Neural crest cell (in vitro differentiated cells): ENCODE results near the gene MYO5A. TPM values are rescaled to one million over a fixed set of nuclear protein-coding genes. Genes with fewer than 3 reads are reported as not detected.

ENCODE experiments used
- DNase-seq: peaks from one replicate; pipeline ENCODE4 v3.0.0; 2021; ENCODE audit warnings: low read depth, mixed read lengths, low spot score
- H3K27ac Mint-ChIP-seq: one replicate; pipeline ENCODE4 v1.8.0; 2021; ENCODE audit warnings: mild to moderate bottlenecking, mixed read lengths; ENCODE audit not compliant: unreplicated experiment
- H3K27me3 Mint-ChIP-seq: 2 replicates; pipeline ENCODE4 v1.8.0; 2021; ENCODE audit warnings: low read depth, mild to moderate bottlenecking, mixed read lengths
- H3K36me3 Mint-ChIP-seq: 2 replicates; pipeline ENCODE4 v1.8.0; 2021; ENCODE audit warnings: low read depth, mild to moderate bottlenecking, mixed read lengths
- H3K4me1 Mint-ChIP-seq: 2 replicates; pipeline ENCODE4 v1.8.0; 2021; ENCODE audit warnings: mixed read lengths
- H3K4me3 Mint-ChIP-seq: one replicate; pipeline ENCODE4 v1.8.0; 2021; ENCODE audit warnings: mild to moderate bottlenecking, mixed read lengths
- H3K9me3 Mint-ChIP-seq: 2 replicates; pipeline ENCODE4 v1.8.0; 2021; ENCODE audit warnings: mixed read lengths
- total RNA-seq: library from RNA; stranded (reverse); gene quantifications from 2 replicates; pipeline ENCODE4 v1.2.1, GENCODE V29; 2021
- TF ChIP-seq, protein P1 (sequence below): fragments of 200-600 bp; sonication (generic); conservative IDR thresholded peaks from 2 replicates; pipeline ENCODE4 v1.5.0; 2021; ENCODE audit warnings: antibody characterized with exemption, mild to moderate bottlenecking

Gene MYO5A
- total RNA-seq, 1 donor from 2014 or later = 29.1 TPM

DNA sequence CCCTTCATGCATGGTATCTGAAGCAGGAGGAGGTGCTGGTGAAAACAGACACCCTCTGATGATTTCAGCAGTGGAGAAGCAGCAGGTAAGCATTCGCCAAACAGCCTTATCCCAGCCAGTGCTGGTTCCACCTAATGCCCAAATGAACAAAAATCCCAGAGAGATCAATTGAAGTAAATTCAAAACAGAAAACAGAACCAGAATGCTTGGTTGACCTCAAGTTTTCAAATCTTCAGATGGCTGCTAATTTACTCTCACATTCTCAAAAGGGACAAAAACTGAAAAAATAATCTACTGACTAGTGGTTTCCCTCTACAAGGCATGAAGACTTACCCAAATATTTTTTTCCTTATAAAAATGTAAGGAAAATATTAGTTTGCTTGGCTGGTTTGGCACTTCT is 146.0 kb downstream of the MYO5A start:
- Mint-ChIP-seq H3K36me3 (peaks cover 7% of the 10 kb centered on the region), H3K27ac (no peak overlapping the region), H3K4me3 (no peak overlapping the region), H3K27me3 (no peaks in the 10 kb centered on the region), H3K4me1 (no peaks in the 10 kb centered on the region), H3K9me3 (no peaks in the 10 kb centered on the region)
- DNase-seq = no peak
- TF ChIP-seq, protein P1, sequence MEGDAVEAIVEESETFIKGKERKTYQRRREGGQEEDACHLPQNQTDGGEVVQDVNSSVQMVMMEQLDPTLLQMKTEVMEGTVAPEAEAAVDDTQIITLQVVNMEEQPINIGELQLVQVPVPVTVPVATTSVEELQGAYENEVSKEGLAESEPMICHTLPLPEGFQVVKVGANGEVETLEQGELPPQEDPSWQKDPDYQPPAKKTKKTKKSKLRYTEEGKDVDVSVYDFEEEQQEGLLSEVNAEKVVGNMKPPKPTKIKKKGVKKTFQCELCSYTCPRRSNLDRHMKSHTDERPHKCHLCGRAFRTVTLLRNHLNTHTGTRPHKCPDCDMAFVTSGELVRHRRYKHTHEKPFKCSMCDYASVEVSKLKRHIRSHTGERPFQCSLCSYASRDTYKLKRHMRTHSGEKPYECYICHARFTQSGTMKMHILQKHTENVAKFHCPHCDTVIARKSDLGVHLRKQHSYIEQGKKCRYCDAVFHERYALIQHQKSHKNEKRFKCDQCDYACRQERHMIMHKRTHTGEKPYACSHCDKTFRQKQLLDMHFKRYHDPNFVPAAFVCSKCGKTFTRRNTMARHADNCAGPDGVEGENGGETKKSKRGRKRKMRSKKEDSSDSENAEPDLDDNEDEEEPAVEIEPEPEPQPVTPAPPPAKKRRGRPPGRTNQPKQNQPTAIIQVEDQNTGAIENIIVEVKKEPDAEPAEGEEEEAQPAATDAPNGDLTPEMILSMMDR = no peak

DNA sequence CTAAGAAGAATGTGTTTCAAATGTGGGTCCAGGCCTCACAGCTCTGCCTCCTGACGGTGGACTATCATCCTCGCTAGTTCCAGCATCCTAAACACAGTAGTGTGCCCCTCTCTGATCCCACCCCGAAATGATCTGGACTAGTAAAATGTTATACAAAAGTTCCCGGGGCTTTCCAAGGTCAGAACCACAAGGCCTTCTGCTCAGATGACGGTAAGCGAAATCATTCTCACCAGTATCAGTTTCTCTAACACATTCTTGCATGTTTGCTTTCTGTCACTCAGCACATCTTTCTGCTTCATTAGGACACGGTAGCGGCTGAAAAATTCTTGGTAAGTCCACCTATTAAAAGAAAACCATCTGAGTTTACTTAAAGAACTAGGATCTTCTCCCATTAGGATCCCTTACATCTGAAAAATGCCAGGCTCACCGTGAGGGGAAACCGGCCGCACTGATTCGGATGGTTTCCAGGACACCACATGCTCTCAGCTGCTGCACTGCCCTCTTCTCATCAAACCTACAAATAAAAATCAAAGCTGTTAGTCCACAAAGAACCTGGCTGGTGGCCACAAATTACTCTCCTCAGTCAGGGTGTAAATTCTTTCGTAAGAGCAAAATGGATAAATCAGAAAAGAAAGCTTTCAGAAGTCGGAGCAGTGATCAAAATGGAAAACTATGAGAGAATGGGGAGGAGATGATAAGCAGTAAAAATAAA is 149.1 kb downstream of the MYO5A start:
- no peak for DNase-seq
- Mint-ChIP-seq H3K9me3 (no peaks in the 10 kb centered on the region), H3K27ac (no peak overlapping the region), H3K36me3 (peaks cover 20% of the 10 kb centered on the region), H3K4me3 (no peak overlapping the region), H3K4me1 (no peaks in the 10 kb centered on the region), H3K27me3 (no peaks in the 10 kb centered on the region)
- TF ChIP-seq, protein P1 = no peak

DNA sequence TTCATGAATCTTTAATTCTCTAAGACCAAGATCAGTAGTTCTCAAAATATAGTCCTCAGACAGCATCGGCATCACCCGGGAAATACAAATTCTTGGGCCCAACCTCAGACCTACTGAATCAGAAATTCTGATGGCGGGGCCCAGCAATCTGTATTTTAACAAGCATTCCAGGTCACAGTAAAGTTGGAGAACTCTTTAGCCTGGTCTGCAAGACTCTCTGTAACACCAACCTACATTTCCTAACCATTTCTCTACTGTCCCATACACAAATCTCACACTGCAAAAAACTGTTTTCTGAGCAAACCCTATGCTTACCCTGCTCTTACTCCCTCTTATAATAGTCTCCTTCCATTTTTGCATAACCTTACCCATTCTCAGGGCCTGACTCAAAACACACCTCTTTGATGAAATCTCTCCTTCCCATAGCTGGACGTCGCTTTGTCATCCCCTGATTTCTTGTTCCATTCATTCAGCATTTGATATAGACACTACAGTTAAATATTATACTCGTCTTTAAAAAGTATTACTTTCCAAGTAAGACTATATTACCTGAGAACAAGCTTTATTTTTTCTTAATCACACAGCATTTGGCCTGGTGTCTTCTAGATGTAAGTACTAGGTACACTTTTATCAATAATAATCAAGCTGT is 149.8 kb downstream of the MYO5A start:
- Mint-ChIP-seq H3K4me3 (no peak overlapping the region), H3K27ac (no peak overlapping the region), H3K4me1 (no peaks in the 10 kb centered on the region), H3K9me3 (no peaks in the 10 kb centered on the region), H3K27me3 (no peaks in the 10 kb centered on the region), H3K36me3 (peaks cover 23% of the 10 kb centered on the region)
- TF ChIP-seq, protein P1 = no peak
- no peak for DNase-seq

DNA sequence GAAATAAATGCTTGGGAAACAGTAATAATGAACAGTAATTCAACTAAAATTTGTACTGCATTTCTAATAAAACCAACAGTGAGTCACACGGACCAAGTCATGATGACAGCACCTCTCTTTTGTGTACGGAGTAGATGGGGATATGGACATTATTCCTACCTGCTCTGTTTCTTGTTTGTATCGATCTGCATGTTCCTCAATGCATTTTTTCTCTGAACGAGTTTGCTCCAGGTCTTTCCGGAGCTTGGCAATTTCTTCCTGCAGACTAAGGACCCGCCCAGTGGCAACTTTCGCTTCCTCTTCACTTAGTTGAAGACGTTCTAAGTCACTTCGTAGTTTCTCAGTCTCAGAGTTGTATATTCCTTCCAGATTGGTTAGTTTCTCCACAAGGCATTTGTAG is 158.7 kb downstream of the MYO5A start:
- Mint-ChIP-seq H3K27me3 (no peaks in the 10 kb centered on the region), H3K9me3 (no peaks in the 10 kb centered on the region), H3K4me3 (no peak overlapping the region), H3K27ac (no peak overlapping the region), H3K4me1 (no peaks in the 10 kb centered on the region), H3K36me3 (peaks cover 14% of the 10 kb centered on the region)
- TF ChIP-seq, protein P1 = no peak
- no peak for DNase-seq

DNA sequence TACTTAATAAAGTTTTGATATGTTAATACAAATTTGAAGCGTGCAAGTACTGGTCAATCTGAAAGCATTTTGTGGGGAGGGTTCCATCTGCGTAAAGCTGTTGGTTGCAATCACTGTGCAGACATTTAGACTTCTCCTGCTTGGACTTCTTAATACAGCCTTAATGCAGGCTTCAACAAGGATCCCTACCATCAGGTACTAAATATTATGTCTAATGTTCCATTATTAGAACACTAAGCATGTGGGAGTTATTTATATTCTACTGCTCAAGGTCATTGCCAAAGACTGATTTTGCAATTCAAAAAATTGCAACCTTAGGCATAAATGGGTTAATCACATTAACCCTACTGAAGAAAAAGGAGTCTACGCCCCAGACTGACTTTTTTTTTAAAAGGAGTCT is 159.2 kb downstream of the MYO5A start:
- TF ChIP-seq, protein P1 = no peak

More for the DNA sequence above, 159.2 kb downstream of the MYO5A start:
- H3K27me3 Mint-ChIP-seq = no peaks in the 10 kb centered on the region
- H3K4me3 Mint-ChIP-seq = no peak overlapping the region
- no peak overlapping the region for H3K27ac Mint-ChIP-seq
- no peaks in the 10 kb centered on the region for H3K4me1 Mint-ChIP-seq
- no peak for DNase-seq
- no peaks in the 10 kb centered on the region for H3K9me3 Mint-ChIP-seq
- H3K36me3 Mint-ChIP-seq = peaks cover 12% of the 10 kb centered on the region
